Measurements from ENCODE around the gene TMEM109.
A peak's percentile ranks its signal among the peaks of the same experiment; 100 is the strongest.

TMEM109 gene

DNA sequence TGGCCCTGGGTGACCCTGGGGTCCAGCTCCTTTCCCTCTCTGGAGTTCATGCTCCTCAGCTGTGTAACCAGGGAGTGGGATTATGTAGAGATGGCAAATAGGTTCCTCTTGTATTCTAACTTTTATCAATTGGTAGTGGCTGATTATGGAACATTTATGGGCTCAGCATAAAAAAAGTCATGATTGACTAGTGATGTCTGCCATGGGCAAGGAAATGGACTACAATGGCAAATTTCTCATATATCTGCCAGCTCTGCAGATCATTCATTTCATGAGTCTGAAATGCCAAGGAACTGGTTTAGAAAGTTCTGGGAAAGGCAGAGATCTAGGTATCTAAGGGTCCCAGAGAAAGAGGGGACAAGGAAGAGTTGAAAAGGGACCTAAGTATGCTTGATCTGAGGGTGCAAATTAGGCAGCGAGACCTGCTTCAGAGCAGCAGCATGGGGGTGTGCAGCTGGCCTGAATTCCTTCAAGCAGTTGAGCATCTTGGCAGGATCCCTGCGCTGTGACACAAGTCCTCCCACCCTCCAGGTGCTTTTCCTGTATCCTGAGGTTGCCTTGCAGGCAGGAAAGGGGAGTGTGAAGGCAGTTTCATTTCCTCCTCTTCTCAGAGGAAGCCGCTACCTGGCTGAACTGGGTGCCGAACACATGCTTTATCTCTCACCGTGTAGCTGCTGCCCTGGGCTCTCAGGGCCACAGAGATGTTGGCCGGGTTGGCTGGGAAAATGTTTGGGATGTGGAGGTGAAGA lies 27.6 kb downstream of the TMEM109 start:
- TF ChIP-seq CTCF (IDR thresholded peaks at IDR 0.05; ENCODE audit: low read length, missing control alignments), result no peak
- no peak overlapping the region for H3K4me3 ChIP-seq (replicated peaks; ENCODE audit: low read depth, low read length)
- no peak for DNase-seq (ENCODE audit: low read depth)

DNA sequence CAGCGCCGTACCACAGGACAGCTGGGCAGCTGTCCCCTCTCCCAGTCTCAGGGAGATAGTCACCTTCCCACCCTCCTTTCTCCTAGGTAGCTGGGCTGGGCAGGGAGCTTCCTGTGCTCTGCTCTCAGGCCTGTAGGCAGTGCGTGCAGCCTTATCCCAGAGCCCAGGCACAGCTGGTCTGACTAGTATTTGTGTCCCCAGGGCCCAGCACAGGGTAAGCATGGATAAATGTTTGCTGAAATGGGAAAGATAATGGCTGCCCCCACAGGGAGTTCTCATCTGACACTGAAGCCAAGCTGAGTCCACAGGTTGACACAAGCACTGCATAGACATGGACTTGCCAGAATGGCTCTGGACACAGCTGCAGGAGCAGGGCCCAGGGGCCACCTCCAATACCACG lies 28.3 kb downstream of the TMEM109 start:
- DNase-seq (ENCODE audit: low read depth), result no peak
- TF ChIP-seq CTCF (IDR thresholded peaks at IDR 0.05; ENCODE audit: low read length, missing control alignments), result no peak
- H3K4me3 ChIP-seq (replicated peaks; ENCODE audit: low read depth, low read length), result no peak overlapping the region

DNA sequence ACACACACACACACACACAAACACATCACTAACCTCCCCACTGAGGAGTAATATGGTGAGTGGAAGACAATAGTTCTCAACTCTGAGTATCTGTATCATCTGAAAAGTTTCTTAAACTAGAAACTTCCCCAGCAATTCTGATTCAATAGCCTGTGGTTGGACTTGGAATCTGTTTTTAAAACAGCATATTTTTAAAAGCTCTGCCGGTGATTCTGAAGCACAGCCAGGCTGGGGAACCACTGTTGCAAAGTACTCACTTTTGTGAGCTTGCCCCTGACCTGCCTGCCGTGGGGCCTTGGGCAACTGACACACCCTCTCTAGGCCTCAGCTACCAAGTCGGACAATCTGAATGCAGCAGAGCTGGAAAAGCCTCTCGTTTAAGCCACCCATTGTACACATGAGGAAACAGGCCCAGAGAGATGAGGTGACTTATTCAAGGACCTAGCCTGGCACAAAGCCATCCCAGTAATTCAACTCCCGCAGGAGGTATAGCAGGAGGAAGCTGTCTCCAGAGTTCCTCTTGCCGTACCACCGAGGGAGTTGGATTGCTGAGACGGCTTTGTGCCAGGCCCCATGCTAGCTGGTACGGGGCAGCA lies 29.1 kb downstream of the TMEM109 start:
- no peak for TF ChIP-seq CTCF (IDR thresholded peaks at IDR 0.05; ENCODE audit: low read length, missing control alignments)
- DNase-seq (ENCODE audit: low read depth), result no peak
- H3K4me3 ChIP-seq (replicated peaks; ENCODE audit: low read depth, low read length), result no peak overlapping the region

GRCh38 chr11:60944490-60945294 lies 30.7 kb downstream of the TMEM109 start:
- no peak for DNase-seq (ENCODE audit: low read depth)
- peak; percentile 27 for TF ChIP-seq CTCF (IDR thresholded peaks at IDR 0.05; ENCODE audit: low read length, missing control alignments)

DNA sequence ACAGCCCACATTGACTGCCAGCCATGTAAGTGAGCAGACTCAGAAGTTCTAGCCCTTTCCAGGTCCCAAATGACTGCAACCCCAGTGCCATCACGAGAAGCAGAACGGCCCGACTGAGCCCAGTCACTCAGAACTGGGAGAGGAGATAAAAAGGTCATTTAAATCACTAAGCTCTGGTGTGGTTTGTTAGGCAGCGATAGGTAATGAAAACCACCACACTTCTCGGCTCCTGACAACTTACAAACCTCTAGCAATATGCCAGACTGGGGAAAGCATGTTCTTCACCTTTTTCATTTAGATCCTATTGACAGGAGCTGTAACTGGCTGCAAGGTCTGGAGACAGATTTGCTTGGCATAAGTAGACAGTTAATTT lies 31.3 kb downstream of the TMEM109 start:
- no peak for TF ChIP-seq CTCF (IDR thresholded peaks at IDR 0.05; ENCODE audit: low read length, missing control alignments)
- H3K4me3 ChIP-seq (replicated peaks; ENCODE audit: low read depth, low read length), result no peak overlapping the region
- no peak for DNase-seq (ENCODE audit: low read depth)

More at GRCh38 chr11:60944490-60945294, 30.7 kb downstream of the TMEM109 start:
- no peak overlapping the region for H3K4me3 ChIP-seq (replicated peaks; ENCODE audit: low read depth, low read length)

DNA sequence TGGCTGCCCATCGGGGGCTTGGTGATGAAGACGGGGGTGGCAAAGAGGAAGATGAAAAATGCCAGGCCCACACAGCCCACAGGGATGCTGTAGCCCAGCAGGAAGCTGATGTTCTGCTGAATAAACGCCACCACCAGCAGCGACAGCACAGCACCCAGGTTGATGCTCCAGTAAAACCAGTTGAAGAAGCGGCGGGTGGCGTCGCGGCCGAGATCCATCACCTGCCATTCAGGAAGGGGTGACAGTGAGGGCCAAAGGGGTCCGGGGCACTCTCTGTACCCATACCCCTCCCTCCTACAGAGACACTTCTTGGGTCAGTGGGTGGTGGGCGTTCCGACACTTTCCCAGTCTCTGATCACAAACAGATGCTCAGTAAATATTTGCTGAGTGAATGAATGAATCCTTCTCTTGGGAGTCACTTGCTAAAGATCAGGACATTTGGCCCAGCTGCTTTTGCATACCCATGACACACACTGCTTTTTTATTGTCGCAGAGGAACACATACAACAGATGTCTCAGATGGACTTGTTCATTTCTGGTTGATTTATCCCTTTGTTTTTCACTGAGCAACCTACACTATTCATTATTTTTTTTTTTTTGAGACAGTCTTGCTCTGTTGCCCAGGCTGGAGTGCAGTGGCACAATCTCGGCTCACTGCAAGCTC lies 32.8 kb downstream of the TMEM109 start:
- no peak overlapping the region for H3K4me3 ChIP-seq (replicated peaks; ENCODE audit: low read depth, low read length)
- no peak for TF ChIP-seq CTCF (IDR thresholded peaks at IDR 0.05; ENCODE audit: low read length, missing control alignments)
- no peak for DNase-seq (ENCODE audit: low read depth)

Measured in fibroblast of pulmonary artery (primary cell).